KOPT-K1 (cell line): ENCODE data around the gene INSR.
"Not testable (repeated sequence)": the region's sequence is repeated elsewhere in the genome, so short reads cannot be mapped to it uniquely, and the experiment has no call there.

Source experiments
- H3K27ac ChIP-seq: fragments of 200-600 bp; sonication (generic); 2 replicates; pipeline ENCODE4 v1.5.1; 2016; ENCODE audit warnings: antibody characterized with exemption, mild to moderate bottlenecking, low read depth, low read length; ENCODE audit not compliant: poor library complexity, severe bottlenecking
- H3K36me3 ChIP-seq: fragments of 200-600 bp; sonication (generic); 2 replicates; pipeline ENCODE4 v1.5.1; 2017; ENCODE audit warnings: antibody characterized with exemption, mild to moderate bottlenecking, low read length, moderate library complexity; ENCODE audit not compliant: insufficient read depth
- H3K9me3 ChIP-seq: fragments of 200-600 bp; sonication (generic); 2 replicates; pipeline ENCODE4 v1.5.1; 2017; ENCODE audit warnings: antibody characterized with exemption, low read length, mild to moderate bottlenecking; ENCODE audit not compliant: insufficient read depth, poor library complexity, severe bottlenecking

The INSR gene

DNA sequence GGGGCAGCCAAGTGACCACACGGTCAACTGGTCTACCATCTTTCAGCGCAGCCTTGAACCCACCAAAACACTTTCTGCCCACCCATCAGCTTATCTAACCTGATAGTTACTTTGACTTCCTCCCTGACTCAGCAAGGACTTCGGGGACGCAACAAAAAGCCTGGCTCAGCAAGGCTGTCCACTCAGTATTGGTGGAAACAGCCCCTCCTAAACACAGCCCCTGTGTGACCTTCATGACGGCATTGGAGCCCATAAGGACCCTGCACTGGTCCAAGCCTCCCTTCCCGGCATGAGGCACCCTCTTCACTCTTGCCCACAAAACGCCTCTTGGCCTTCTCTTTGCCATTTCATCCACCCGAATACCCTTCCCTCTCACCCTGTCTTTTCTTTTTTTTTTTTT lies 39.1 kb downstream of the INSR start:
- no peak overlapping the region for H3K27ac ChIP-seq
- H3K9me3 ChIP-seq = no peaks in the 10 kb centered on the region
- no peaks in the 10 kb centered on the region for H3K36me3 ChIP-seq

DNA sequence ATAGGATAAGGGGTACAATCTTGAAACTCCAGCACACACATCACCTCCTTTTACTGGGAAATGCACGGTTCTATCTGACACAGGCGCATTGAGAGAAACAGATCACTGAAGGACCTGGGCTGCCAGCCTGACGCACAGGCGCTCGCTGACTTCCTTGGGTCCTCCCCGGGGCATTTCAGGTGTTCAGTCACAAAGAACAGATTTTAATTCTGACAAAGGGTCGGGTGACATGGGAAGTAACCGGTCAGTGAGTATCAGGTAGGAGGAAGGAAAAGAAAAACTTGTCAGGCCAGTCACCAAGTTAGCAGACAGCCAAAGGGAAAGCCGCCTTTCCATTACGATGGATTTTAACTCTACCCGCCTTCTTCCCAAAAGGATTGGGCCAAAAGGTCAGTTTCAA lies 39.6 kb downstream of the INSR start:
- Histone ChIP-seq H3K36me3 (no peaks in the 10 kb centered on the region), H3K9me3 (no peaks in the 10 kb centered on the region), H3K27ac (no peak overlapping the region)

DNA sequence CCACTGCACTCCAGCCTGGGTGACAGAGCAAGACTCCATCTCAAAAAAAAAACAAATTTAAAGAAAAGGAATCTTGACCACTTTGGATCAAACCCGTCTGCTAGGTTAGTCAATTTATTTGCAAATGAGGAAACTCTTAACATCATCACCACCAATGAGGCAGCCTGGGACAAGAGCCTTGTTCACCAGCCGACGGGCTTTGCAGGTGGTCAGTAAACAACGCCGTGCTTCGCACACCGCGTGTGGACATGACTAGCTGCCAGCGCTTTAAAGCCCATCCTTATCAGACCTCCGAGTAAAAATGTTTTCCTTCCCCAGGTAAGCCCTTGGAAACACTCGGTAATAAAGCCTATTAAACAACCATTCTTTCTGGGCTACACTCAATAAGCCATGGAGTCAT lies 41.9 kb downstream of the INSR start:
- no peak overlapping the region for H3K27ac ChIP-seq
- no peaks in the 10 kb centered on the region for H3K36me3 ChIP-seq
- H3K9me3 ChIP-seq = no peaks in the 10 kb centered on the region

DNA sequence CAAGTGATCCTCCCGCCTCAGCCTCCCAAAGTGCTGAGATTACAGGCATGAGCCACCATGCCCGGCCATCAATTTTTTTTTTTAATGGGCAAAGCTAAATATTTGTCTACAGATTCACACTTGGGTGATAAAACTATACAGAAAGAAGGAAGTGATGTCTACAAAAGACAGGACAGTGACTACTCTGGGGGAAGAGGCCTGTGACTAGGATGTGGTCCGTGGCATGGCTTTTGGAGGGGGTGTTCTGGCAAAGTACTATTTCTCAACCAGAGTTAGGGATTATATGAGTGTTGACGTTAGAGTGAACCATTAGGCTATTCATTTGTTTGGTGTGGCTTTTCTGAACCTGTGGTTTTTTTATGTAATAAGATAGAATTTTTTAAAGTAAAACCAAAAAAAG lies 42.7 kb downstream of the INSR start:
- H3K9me3 ChIP-seq = peaks cover 7% of the 10 kb centered on the region
- no peak overlapping the region for H3K27ac ChIP-seq
- no peaks in the 10 kb centered on the region for H3K36me3 ChIP-seq

DNA sequence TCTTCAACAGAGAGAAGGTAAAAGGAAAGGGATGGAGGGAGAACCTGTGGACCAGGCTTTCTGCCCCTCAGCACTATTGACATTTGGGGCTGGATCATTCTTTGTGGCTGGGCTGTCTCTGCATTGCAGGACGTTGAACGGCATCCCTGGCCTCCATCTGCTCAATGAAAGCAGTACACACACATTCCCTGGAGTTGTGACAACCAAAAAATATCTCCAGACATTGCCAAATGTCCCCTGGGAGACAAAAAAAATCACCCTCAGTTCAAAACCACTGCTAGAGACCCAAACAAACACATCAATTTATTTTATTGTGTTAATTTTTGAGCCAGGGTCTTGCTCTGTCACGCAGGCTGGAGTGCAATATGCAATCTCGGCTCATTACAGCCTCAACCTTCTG lies 43.3 kb downstream of the INSR start:
- peaks cover 11% of the 10 kb centered on the region for H3K9me3 ChIP-seq
- no peak overlapping the region for H3K27ac ChIP-seq
- H3K36me3 ChIP-seq = no peaks in the 10 kb centered on the region

DNA sequence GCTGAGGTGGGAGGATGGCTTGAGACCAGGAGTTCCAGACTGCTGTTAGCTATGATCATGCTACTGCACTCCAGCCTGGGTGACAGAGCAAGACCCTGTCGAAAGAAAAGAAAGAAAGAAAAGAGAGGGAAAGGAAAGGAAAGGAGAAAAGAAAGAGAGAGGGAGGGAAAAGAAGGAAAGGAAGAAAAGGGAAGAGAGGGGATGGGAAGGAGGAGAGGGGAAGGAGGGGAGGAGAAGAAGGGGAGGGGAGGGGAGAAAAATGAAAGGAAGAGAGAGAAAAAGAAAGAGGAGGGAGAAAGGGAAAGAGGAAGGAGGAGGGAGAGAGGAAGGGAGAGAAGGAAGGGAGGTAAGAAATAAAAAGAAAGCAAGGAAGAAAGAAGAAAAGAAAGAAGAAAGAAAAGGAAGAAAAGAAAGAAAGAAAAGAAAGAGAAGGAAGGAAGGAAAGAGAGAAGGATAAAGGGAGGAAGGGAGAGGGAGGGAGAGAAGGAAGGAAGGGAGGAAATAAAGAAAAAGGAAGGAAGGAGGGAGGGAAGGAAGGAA lies 44.1 kb downstream of the INSR start:
- Histone ChIP-seq H3K27ac (no peak overlapping the region), H3K9me3 (peaks cover 11% of the 10 kb centered on the region), H3K36me3 (no peaks in the 10 kb centered on the region)

DNA sequence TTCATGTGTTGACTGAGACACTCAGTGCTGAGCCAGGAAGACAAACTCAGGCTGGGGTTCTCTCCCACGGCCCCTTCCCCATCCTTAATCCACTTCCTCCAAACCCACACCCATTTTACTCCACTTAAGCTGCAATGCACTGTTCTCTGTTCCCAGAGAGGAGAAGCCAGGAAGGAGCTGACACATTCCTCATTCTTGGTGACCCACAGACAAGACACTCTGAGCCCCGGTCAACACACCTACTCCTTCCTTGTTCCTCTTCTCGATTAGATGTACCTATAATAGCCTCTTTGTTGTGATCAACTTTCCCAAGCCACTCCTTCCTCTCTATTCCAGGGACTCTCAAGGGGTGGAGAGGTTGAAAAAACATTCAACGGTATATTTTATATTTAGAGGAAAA lies 47.1 kb downstream of the INSR start:
- no peaks in the 10 kb centered on the region for H3K36me3 ChIP-seq
- H3K9me3 ChIP-seq = peaks cover 11% of the 10 kb centered on the region
- no peak overlapping the region for H3K27ac ChIP-seq

DNA sequence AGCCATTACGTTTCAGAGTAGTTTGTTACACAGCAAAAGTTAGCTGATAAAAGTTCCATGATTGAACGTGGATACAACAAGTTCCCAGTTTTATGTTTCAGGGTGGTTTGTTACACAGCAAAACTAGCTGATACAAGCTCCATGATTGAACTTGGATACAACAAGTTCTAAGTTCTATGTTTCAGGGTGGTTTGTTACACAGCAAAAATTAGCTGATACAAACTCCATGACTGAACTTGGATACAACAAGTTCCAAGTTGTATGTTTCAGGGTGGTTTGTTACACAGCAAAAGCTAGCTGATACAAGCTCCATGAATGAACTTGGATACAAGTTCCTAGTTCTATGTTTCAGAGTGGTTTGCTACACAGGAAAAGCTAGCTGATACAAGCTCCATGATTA lies 47.6 kb downstream of the INSR start:
- H3K9me3 ChIP-seq = peaks cover 11% of the 10 kb centered on the region
- H3K36me3 ChIP-seq = no peaks in the 10 kb centered on the region
- no peak overlapping the region for H3K27ac ChIP-seq

DNA sequence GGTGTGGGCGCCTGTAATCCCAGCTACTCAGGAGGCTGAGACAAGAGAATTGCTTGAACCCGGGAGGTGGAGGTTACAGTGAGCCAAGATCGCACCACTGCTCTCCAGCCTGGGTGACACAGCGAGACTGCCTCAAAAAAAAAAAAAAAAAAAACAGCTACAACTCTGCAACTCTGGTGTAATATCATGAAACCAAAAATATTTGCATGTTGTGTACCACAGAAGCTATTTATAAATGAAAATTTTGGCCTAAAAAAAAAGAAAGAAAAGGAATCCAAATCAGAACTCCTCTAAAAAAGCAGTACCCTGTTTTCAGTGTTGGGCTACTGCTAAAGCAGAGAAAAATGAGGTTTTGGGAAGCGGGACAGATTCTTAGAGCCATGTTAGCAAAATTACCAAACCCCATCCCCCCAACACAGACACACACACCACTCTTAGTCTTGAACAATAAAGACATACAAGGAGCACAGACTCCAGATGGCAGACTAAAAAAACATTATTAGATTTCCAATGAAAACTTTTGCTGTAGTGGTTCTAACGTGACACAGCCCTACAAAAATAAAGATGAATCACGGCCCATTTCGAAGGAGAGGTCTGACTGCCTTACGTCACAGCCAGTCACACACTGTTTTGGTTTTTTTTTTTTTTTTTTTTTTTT lies 51.5 kb downstream of the INSR start:
- H3K9me3 ChIP-seq = peaks cover 17% of the 10 kb centered on the region
- no peaks in the 10 kb centered on the region for H3K36me3 ChIP-seq
- no peak overlapping the region for H3K27ac ChIP-seq

DNA sequence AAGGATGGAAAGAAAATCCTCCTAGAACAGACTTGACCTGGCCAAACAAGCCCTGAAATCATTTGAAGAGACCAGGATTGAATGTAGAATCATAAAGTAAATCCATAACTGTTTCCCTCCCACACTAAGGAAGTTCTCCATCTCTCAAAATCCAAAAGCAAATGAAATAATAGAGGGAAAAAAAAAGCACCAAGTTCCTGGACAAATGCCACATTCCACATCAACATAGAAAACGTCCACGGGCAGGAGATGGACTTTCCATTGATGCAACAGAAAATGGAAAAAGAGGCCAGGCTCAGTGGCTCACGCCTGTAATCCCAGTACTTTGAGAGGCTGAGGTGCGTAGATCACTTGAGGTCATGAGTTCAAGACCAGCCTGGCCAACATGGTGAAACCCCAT lies 56.2 kb downstream of the INSR start:
- Histone ChIP-seq H3K36me3 (no peaks in the 10 kb centered on the region), H3K27ac (no peak overlapping the region), H3K9me3 (peaks cover 6% of the 10 kb centered on the region)

DNA sequence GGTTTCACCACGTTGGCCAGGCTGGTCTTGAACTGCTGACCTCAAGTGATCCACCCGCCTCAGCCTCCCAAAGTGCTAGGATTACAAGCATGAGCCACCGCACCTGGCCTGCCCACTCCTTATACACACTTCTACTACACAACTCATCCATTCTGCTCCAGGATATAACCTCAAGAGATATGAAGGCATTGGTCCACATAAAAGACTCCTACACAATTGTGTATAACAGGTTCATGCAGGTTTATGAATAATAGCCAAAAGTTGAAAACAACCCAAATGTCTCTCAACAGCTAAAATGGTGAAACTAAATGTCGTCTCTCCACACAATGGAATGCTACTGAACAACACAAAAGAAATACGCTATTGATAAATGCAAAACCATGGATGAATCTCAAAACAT lies 58.1 kb downstream of the INSR start:
- Histone ChIP-seq H3K9me3 (peaks cover 6% of the 10 kb centered on the region), H3K27ac (no peak overlapping the region), H3K36me3 (no peaks in the 10 kb centered on the region)

DNA sequence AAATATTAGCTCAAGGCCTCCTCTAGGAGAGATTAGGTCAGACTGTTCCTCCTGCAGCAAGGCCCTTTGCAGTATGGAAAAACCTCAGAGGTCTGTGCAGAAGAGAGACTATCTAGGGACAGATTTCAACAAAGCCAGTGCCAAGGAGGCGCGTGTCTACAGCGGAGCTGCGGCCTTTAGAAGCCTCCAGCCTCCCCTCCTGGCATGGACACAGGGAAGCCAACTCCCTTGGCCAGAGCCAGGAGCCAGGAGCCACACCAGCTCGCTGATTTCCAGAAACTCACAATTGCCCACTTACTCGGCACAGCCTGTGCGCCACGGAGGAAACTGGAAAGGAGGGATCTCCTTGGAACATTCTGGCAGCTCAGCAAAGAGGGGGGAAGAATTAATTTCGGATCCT lies 63.4 kb downstream of the INSR start:
- no peaks in the 10 kb centered on the region for H3K36me3 ChIP-seq
- no peaks in the 10 kb centered on the region for H3K9me3 ChIP-seq
- H3K27ac ChIP-seq = no peak overlapping the region

DNA sequence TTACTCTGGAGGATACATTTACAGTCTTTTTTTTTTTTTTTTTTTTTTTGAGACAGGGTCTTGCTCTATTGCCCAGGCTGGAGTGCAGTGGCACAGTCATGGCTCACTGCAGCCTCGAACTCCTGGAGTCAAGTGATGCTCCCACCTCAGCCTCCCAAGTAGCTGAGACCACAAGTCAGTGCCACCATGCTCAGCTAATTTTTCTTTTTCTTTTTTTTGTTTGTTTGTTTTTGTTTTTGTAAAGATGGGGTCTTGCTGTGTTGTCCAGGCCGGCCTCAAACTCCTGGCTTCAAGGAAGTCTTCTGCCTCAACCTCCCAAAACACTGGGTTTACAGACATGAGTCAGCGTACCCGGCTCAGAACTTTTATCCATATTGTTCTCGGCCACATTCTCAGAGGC lies 64.5 kb downstream of the INSR start:
- H3K36me3 ChIP-seq = no peaks in the 10 kb centered on the region
- no peak overlapping the region for H3K27ac ChIP-seq
- no peaks in the 10 kb centered on the region for H3K9me3 ChIP-seq

DNA sequence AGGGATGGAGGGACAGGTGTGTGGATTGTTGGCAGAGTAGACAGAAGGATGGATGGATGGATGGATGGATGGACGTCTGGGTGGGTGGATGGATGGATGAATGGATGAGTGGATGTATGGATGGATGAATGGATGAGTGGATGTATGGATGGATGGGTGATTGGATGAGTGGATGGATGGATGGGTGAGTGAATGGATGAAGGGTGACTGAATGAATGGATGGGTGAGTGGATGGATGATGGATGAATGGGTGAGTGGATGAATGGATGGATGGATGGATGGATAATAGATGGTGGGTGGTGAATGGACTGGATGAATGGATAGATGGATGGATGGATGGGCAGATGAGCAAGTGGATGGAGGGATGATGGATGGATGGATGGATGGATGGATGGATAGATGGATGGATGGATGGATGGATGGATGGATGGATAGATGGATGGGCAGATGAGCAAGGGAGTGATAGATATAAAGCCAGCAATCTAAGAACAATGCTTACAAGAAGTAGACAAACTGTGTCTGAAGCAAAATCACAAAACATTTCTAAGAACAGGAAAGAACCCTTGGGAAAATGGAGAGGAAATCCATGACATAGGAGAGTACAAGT lies 65.2 kb downstream of the INSR start:
- Histone ChIP-seq H3K36me3 (no peaks in the 10 kb centered on the region), H3K9me3 (no peaks in the 10 kb centered on the region), H3K27ac (no peak overlapping the region)

DNA sequence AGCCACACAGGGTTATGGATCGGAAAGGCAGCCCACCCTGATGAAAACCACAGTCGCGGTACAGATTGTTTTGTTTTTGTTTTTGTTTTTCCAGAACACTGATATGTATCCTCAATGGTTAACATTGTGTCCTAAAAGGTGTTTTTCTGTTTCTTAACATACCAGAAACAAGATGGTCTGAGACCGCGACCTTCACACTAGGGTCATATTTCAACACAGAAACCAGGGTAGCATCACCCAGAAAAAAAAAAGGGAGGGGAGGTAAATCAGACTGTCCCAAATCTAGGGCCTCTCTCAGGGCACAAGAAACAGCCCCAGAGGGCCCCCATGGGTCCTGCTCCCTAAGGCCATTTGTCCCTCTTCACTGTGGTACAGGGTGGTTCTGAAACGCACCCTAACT lies 66.5 kb downstream of the INSR start:
- Histone ChIP-seq H3K9me3 (no peaks in the 10 kb centered on the region), H3K27ac (no peak overlapping the region), H3K36me3 (no peaks in the 10 kb centered on the region)

DNA sequence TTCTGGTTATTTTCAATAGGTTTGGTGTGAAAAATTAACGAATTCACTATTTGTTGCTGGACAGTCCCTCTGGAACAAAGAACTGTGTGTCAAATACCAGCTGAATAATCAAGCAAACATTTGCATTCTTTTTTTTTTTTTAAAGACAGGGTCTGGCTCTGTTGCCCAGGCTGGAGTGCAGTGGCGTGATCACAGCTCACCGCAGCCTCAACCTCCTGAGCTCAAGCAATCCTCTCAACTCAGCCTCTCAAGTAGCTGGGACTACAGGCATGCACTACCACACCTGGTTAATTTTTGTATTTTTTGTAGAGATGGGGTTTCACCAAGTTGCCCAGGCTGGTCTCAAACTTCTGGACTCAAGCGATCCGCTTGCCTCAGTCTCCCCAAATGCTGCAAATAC lies 67.1 kb downstream of the INSR start:
- H3K27ac ChIP-seq, H3K9me3 ChIP-seq, H3K36me3 ChIP-seq: not testable (repeated sequence)
